H1 (cell line): ENCODE data around the gene SMIM35.

Source experiments
- ASH2L ChIP-seq: fragments of 200-600, 300-600 bp; sonication (generic); IDR thresholded peaks from one replicate; pipeline ENCODE4 v1.7.1; 2017; ENCODE audit warnings: low read length
- CHD1 ChIP-seq: IDR thresholded peaks from 2 replicates; pipeline ENCODE4 v1.6.1; 2012; ENCODE audit warnings: low read depth, low read length, improper control_type of control experiment
- CTCF ChIP-seq, 3 experiments: IDR thresholded peaks; 1 replicate in 2 of 3; 2 replicates in 1 of 3; pipeline versions ENCODE4 v1.5.1 to v1.6.1; 2011; ENCODE audit warnings: low read length in 3 of 3, mild to moderate bottlenecking in 3 of 3, inconsistent platforms in 2 of 3, low read depth in 1 of 3, moderate library complexity in 1 of 3; ENCODE audit not compliant: insufficient read depth in 1 of 3; ENCODE audit errors: control extremely low read depth in 1 of 3
- EP300 ChIP-seq, 2 experiments: IDR thresholded peaks; 1 replicate in 1 of 2; 2 replicates in 1 of 2; pipeline ENCODE4 v1.6.1; 2011 to 2012; ENCODE audit warnings: low read depth in 2 of 2, low read length in 2 of 2, mild to moderate bottlenecking in 2 of 2, borderline replicate concordance in 1 of 2, inconsistent platforms in 1 of 2, moderate library complexity in 1 of 2
- EZH2 ChIP-seq: fragments of 200-600 bp; sonication (generic); IDR thresholded peaks from 2 replicates; pipeline ENCODE4 v1.7.1; 2012; ENCODE audit warnings: low read depth, mild to moderate bottlenecking, moderate library complexity, low read length, inconsistent platforms; ENCODE audit not compliant: severe bottlenecking
- JUND ChIP-seq: IDR thresholded peaks from 2 replicates; pipeline ENCODE4 v1.6.1; 2011; ENCODE audit warnings: mild to moderate bottlenecking, improper control_type of control experiment, low read length
- MAFK ChIP-seq: IDR thresholded peaks from 2 replicates; pipeline ENCODE4 v1.6.1; 2012; ENCODE audit warnings: low read depth, mild to moderate bottlenecking, improper control_type of control experiment, low read length
- MAX ChIP-seq: IDR thresholded peaks from 2 replicates; pipeline ENCODE4 v1.6.1; 2012; ENCODE audit warnings: inconsistent platforms
- POLR2A ChIP-seq, 2 experiments: IDR thresholded peaks; 1 replicate in 1 of 2; 2 replicates in 1 of 2; pipeline ENCODE4 v1.6.1; 2011; ENCODE audit warnings: low read depth in 2 of 2, low read length in 2 of 2, mild to moderate bottlenecking in 2 of 2; ENCODE audit errors: control extremely low read depth in 1 of 2
- RXRA ChIP-seq: IDR thresholded peaks from 2 replicates; pipeline ENCODE4 v1.6.1; 2011; ENCODE audit warnings: low read depth, mild to moderate bottlenecking, low read length, moderate library complexity; ENCODE audit not compliant: insufficient read depth
- TAF1 ChIP-seq: IDR thresholded peaks from 2 replicates; pipeline ENCODE4 v1.6.1; 2011; ENCODE audit warnings: mild to moderate bottlenecking, low read depth, low read length
- TAF7 ChIP-seq: optimal IDR thresholded peaks from 2 replicates; pipeline ENCODE3; 2011; ENCODE audit warnings: low read depth, mild to moderate bottlenecking, inconsistent platforms, low read length, moderate library complexity, borderline replicate concordance
- TCF12 ChIP-seq: IDR thresholded peaks from 2 replicates; pipeline ENCODE4 v1.6.1; 2011; ENCODE audit warnings: low read depth, mild to moderate bottlenecking, low read length
- YY1 ChIP-seq: IDR thresholded peaks from 2 replicates; pipeline ENCODE4 v1.6.1; 2011; ENCODE audit warnings: low read depth, mild to moderate bottlenecking, low read length

GRCh38 chr11:118033443-118033842 lies 53.3 kb downstream of the SMIM35 start:
- TF ChIP-seq EZH2, result no peak
- TF ChIP-seq ASH2L, result no peak
- no peak for TF ChIP-seq TAF7
- TF ChIP-seq CTCF (IDR thresholded peaks at IDR 0.05; ENCODE audit: control extremely low read depth in 1 of 3, insufficient read depth in 1 of 3, low read depth in 1 of 3, low read length in 3 of 3), result no peak
- no peak for TF ChIP-seq POLR2A (IDR thresholded peaks at IDR 0.05; ENCODE audit: control extremely low read depth in 1 of 2, low read depth in 2 of 2, low read length in 2 of 2)
- TF ChIP-seq TCF12, result no peak
- TF ChIP-seq CHD1, result no peak
- no peak for TF ChIP-seq JUND
- TF ChIP-seq YY1, result no peak
- TF ChIP-seq EP300 (IDR thresholded peaks at IDR 0.05; ENCODE audit: borderline replicate concordance in 1 of 2, low read depth in 2 of 2, low read length in 2 of 2), result no peak
- no peak for TF ChIP-seq MAFK
- TF ChIP-seq RXRA, result no peak
- no peak for TF ChIP-seq MAX
- TF ChIP-seq TAF1, result no peak
